ENCODE data around the gene NXNL1. TPM values are rescaled to one million over a fixed set of nuclear protein-coding genes. Genes with fewer than 3 reads are reported as not detected.

Gene NXNL1
- total and polyA plus RNA-seq, 2 of the 13 experiments (the other 11 are each of a cell fraction or from before 2014, with no cell fraction given), result not detected

DNA sequence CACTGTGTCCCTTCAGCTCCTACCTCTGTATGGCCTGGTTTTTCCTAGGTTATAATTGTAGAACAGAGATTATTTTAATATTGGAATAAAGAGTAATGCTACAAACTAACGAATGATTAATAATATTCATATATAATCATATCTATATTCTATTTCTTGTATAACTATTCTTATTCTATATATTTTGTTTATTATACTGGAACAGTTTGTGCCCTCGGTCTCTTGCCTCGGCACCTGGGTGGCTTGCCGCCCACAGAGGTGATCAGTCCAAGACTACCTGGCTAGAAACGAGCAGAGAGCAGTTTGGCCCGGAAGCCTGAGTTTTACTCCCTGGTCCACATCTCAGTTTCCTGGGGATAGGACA is 5.7 kb upstream of the NXNL1 start:
- DNase-seq (ENCODE audit: low spot score) (no peak), FAIRE-seq (no peak), ATAC-seq (no peak)
- Histone ChIP-seq H3K79me2 (ENCODE audit: insufficient read depth, low read length) (peaks cover 5% of the 10 kb centered on the region), H4K20me1 (ENCODE audit: insufficient read depth, low read length) (no peaks in the 10 kb centered on the region), H3K9me3 (ENCODE audit: low read length) (no peaks in the 10 kb centered on the region), H3K27ac (ENCODE audit: extremely low read length, insufficient read depth, low read length) (no peak overlapping the region), H3K4me1 (ENCODE audit: insufficient read depth, low read length) (peaks cover 43% of the 10 kb centered on the region), H3K9ac (ENCODE audit: insufficient read depth, low read depth, low read length) (no peak overlapping the region), H3K4me3 (replicated peaks in 1 of 3; ENCODE audit: insufficient read depth in 1 of 3, low read depth in 2 of 3, low read length in 3 of 3) (no peak overlapping the region), H3K4me2 (ENCODE audit: low read depth, low read length) (no peak overlapping the region), H3K36me3 (replicated peaks in 1 of 2; ENCODE audit: control insufficient read depth in 1 of 2, insufficient read depth in 2 of 2, low read length in 2 of 2) (no peaks in the 10 kb centered on the region), H3K27me3 (ENCODE audit: control insufficient read depth in 1 of 2, insufficient read depth in 2 of 2, low read length in 2 of 2) (peaks cover 0 to 10% of the 10 kb centered on the region in 2 experiments; a peak in 2 of 5 replicates), H2AFZ (ENCODE audit: low read length) (no peak overlapping the region)
- in situ Hi-C loops (cut with HindIII; ENCODE audit: extremely low pct_ligation_motif_present, low pct_unique_long_range_greater_than_20kb) (no loop called here), intact Hi-C loops (cut with micrococcal nuclease; ENCODE audit: unreplicated experiment) (loop anchor here (10.0 kb wide), 1 partner anchor 122 kb away; no protein-coding TSS in a partner anchor)
- WGBS (ENCODE audit: low lambda C conversion rate), result 17% methylated on average over 6 of the region's 6 CpGs
- ChIA-PET POLR2A (interaction anchor here (1.1 to 1.4 kb wide), 2 partner anchors 9 to 60 kb away, joined by 3 to 4 read pairs; no protein-coding TSS in a partner anchor), CTCF (ENCODE audit: low intra/inter-chr PET ratio, low total read pairs) (interaction anchor here (1.5 to 2.4 kb wide), 3 partner anchors 13 to 29 kb away, joined by 6 to 18 read pairs (median 8); no protein-coding TSS in a partner anchor)
- BruUV-seq (replicated peaks), result no TSS peak
- TF ChIP-seq POLR2A (IDR thresholded peaks at IDR 0.05; ENCODE audit: insufficient read depth in 1 of 2, low read depth in 2 of 2, low read length in 2 of 2) (no peak), ZNF749 (CRISPR knock-in tag; IDR thresholded peaks at IDR 0.05; ENCODE audit: borderline replicate concordance) (no peak), IKZF1 (IDR thresholded peaks at IDR 0.05) (no peak), LCORL (IDR thresholded peaks at IDR 0.05) (no peak), LCORL (CRISPR knock-in tag; IDR thresholded peaks at IDR 0.05) (no peak; the same call in 1 of the 2 replicates), RARG (CRISPR knock-in tag; IDR thresholded peaks at IDR 0.05; ENCODE audit: low read depth) (no peak), IKZF4 (CRISPR knock-in tag; IDR thresholded peaks at IDR 0.05; ENCODE audit: borderline replicate concordance, low read depth, not compliant biosample characterization) (no peak), ZNF256 (CRISPR knock-in tag; conservative IDR thresholded peaks at IDR 0.05) (no peak), ZBTB42 (CRISPR knock-in tag; IDR thresholded peaks at IDR 0.05) (no peak)

DNA sequence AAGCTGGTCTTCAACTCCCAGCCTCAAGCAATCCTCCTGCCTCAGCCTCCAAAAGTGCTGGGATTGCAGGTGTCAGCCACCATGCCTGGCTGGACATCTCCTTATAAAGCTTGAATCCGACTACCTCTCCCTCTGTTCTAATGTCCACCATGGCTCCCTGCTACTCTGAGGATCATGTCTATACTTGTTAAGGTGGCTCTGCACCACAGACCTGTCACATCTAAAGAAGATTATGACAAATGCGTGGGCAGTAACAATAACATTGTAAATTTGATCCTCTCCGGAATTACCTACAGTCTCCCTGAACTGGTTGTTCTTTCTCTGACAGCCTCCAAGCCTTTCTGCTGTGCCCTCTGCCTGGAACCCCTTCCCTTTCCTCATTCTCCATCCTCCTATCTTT is 1.8 kb downstream of the NXNL1 start:
- Histone ChIP-seq H3K27me3 (ENCODE audit: control insufficient read depth in 1 of 2, insufficient read depth in 2 of 2, low read length in 2 of 2) (peaks cover 4 to 25% of the 10 kb centered on the region in 2 experiments; a peak in 4 of 5 replicates), H3K4me3 (replicated peaks in 1 of 3; ENCODE audit: insufficient read depth in 1 of 3, low read depth in 2 of 3, low read length in 3 of 3) (no peak overlapping the region), H3K9ac (ENCODE audit: insufficient read depth, low read depth, low read length) (no peak overlapping the region), H3K27ac (ENCODE audit: extremely low read length, insufficient read depth, low read length) (no peak overlapping the region), H3K36me3 (replicated peaks in 1 of 2; ENCODE audit: control insufficient read depth in 1 of 2, insufficient read depth in 2 of 2, low read length in 2 of 2) (no peaks in the 10 kb centered on the region), H3K4me2 (ENCODE audit: low read depth, low read length) (no peak overlapping the region), H4K20me1 (ENCODE audit: insufficient read depth, low read length) (no peaks in the 10 kb centered on the region), H3K9me3 (ENCODE audit: low read length) (no peaks in the 10 kb centered on the region), H3K4me1 (ENCODE audit: insufficient read depth, low read length) (no peaks in the 10 kb centered on the region), H3K79me2 (ENCODE audit: insufficient read depth, low read length) (no peaks in the 10 kb centered on the region), H2AFZ (ENCODE audit: low read length) (no peak overlapping the region)
- WGBS (ENCODE audit: low lambda C conversion rate), result 0% methylated on average over 3 of the region's 3 CpGs
- no peak for DNase-seq (ENCODE audit: low spot score)
- CTCF ChIA-PET (ENCODE audit: low intra/inter-chr PET ratio, low total read pairs), result no interaction called here
- BruUV-seq (replicated peaks), result no TSS peak
- ATAC-seq, result no peak
- POLR2A ChIA-PET, result no interaction called here
- no peak for FAIRE-seq
- intact Hi-C loops (cut with micrococcal nuclease; ENCODE audit: unreplicated experiment), result no loop called here
- in situ Hi-C loops (cut with HindIII; ENCODE audit: extremely low pct_ligation_motif_present, low pct_unique_long_range_greater_than_20kb), result loop anchor here (10.0 kb wide), 1 partner anchor 116 kb away; no protein-coding TSS in a partner anchor
- TF ChIP-seq ZNF382 (CRISPR knock-in tag; IDR thresholded peaks at IDR 0.05; ENCODE audit: borderline replicate concordance) (no peak), ZNF160 (CRISPR knock-in tag; IDR thresholded peaks at IDR 0.05) (no peak), YEATS2 (CRISPR knock-in tag; IDR thresholded peaks at IDR 0.05; ENCODE audit: borderline replicate concordance) (no peak), EED (CRISPR knock-in tag; IDR thresholded peaks at IDR 0.05) (no peak)
- TF ChIP-seq, protein P1, sequence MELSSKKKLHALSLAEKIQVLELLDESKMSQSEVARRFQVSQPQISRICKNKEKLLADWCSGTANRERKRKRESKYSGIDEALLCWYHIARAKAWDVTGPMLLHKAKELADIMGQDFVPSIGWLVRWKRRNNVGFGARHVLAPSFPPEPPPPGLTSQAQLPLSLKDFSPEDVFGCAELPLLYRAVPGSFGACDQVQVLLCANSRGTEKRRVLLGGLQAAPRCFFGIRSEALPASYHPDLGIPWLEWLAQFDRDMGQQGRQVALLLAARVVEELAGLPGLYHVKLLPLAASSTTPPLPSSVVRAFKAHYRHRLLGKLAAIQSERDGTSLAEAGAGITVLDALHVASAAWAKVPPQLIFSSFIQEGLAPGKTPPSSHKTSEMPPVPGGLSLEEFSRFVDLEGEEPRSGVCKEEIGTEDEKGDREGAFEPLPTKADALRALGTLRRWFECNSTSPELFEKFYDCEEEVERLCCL (CRISPR knock-in tag; IDR thresholded peaks at IDR 0.05; ENCODE audit: borderline replicate concordance), result no peak
- TF ChIP-seq, protein P2, sequence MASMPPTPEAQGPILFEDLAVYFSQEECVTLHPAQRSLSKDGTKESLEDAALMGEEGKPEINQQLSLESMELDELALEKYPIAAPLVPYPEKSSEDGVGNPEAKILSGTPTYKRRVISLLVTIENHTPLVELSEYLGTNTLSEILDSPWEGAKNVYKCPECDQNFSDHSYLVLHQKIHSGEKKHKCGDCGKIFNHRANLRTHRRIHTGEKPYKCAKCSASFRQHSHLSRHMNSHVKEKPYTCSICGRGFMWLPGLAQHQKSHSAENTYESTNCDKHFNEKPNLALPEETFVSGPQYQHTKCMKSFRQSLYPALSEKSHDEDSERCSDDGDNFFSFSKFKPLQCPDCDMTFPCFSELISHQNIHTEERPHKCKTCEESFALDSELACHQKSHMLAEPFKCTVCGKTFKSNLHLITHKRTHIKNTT (CRISPR knock-in tag; IDR thresholded peaks at IDR 0.05), result no peak
- TF ChIP-seq, protein P3, sequence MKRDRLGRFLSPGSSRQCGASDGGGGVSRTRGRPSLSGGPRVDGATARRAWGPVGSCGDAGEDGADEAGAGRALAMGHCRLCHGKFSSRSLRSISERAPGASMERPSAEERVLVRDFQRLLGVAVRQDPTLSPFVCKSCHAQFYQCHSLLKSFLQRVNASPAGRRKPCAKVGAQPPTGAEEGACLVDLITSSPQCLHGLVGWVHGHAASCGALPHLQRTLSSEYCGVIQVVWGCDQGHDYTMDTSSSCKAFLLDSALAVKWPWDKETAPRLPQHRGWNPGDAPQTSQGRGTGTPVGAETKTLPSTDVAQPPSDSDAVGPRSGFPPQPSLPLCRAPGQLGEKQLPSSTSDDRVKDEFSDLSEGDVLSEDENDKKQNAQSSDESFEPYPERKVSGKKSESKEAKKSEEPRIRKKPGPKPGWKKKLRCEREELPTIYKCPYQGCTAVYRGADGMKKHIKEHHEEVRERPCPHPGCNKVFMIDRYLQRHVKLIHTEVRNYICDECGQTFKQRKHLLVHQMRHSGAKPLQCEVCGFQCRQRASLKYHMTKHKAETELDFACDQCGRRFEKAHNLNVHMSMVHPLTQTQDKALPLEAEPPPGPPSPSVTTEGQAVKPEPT (CRISPR knock-in tag; IDR thresholded peaks at IDR 0.05; ENCODE audit: low read depth), result no peak

All from HepG2 (cell line).